Stimulated activated CD4-positive, alpha-beta T cell treated with anti-CD3 and anti-CD28 coated beads, Interleukin-15, amount 100 ng/mL, for 24 hours (primary cell): ENCODE measurements around the gene C20orf141.

Source experiments
- DNase-seq: peaks from one replicate; pipeline ENCODE4 v3.0.0-alpha.2; 2020

C20orf141 gene

GRCh38 chr20:2851086-2851485, 36.3 kb downstream of the C20orf141 start:
- no peak for DNase-seq

DNA sequence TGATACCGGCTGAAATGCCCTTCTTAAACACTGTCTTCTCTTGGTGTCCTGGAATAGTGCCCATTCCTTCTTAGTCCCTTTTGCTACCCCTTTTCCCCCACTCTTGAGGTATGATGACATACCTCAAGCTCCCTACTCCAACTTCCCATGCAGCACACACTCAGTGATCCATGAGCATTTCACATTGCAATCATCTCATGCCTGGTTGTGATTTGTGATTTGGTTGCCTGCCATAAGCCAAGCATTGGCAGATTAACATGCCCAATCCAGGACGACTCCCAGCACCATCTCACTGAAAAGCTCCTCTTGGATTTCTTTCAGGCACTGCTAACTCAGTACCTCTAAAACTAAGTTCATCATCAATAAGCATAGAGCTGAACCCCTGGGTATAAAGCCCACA, 43.8 kb downstream of the C20orf141 start:
- no peak for DNase-seq

- no peak for DNase-seq
Observed at GRCh38 chr20:2859330-2860121, 44.7 kb downstream of the C20orf141 start.

GRCh38 chr20:2864626-2865025, 49.8 kb downstream of the C20orf141 start:
- no peak for DNase-seq

- no peak for DNase-seq
Observed at GRCh38 chr20:2865101-2865500, 50.3 kb downstream of the C20orf141 start.
